Hepatocyte (in vitro differentiated cells): ENCODE data around the gene OR6N1.

Experiments
- CTCF ChIP-seq: fragments of 200-600 bp; sonication (generic); IDR thresholded peaks from 2 replicates; pipeline ENCODE4 v1.5.1; 2016; ENCODE audit warnings: antibody characterized with exemption, mild to moderate bottlenecking; ENCODE audit not compliant: poor library complexity
- EZH2 ChIP-seq: fragments of 200-600 bp; sonication (generic); IDR thresholded peaks from 2 replicates; pipeline ENCODE4 v1.6.1; 2016; ENCODE audit warnings: antibody characterized with exemption, mild to moderate bottlenecking, borderline replicate concordance
- EZH2phosphoT487 ChIP-seq: fragments of 200-600 bp; sonication (generic); IDR thresholded peaks from one replicate; pipeline ENCODE4 v1.6.1; 2018; ENCODE audit warnings: antibody characterized with exemption, mild to moderate bottlenecking, low read depth, moderate library complexity; ENCODE audit not compliant: unreplicated experiment, severe bottlenecking

- TF ChIP-seq CTCF (no peak), EZH2phosphoT487 (no peak), EZH2 (no peak)
Measured at GRCh38 chr1:158781104-158781503, 9.1 kb upstream of the OR6N1 start, which contains the start of gene OR6N2.
